HFFc6 (cell line): Measurements from ENCODE around the gene HNMT. TPM values are rescaled to one million over a fixed set of nuclear protein-coding genes. Genes with fewer than 3 reads are reported as not detected.

ENCODE experiments used
- DNase-seq: peaks from one replicate; pipeline ENCODE4 v3.0.0-alpha.2; 2018
- H3K27ac Mint-ChIP-seq: 2 replicates; pipeline ENCODE4 v1.8.0; 2020; ENCODE audit warnings: mild to moderate bottlenecking, mixed read lengths
- H3K27me3 Mint-ChIP-seq: 2 replicates; pipeline ENCODE4 v1.8.0; 2021; ENCODE audit warnings: mild to moderate bottlenecking, moderate library complexity, mixed read lengths; ENCODE audit not compliant: insufficient read depth
- H3K36me3 Mint-ChIP-seq: 2 replicates; pipeline ENCODE4 v1.8.0; 2021; ENCODE audit warnings: low read depth, mixed read lengths
- H3K4me1 Mint-ChIP-seq: 2 replicates; pipeline ENCODE4 v1.8.0; 2020; ENCODE audit warnings: low read depth, mixed read lengths
- H3K4me3 Mint-ChIP-seq: 2 replicates; pipeline ENCODE4 v1.8.0; 2020; ENCODE audit warnings: mild to moderate bottlenecking, moderate library complexity, mixed read lengths
- H3K9me3 Mint-ChIP-seq: 2 replicates; pipeline ENCODE4 v1.8.0; 2020; ENCODE audit warnings: mild to moderate bottlenecking, mixed read lengths
- total RNA-seq, 6 experiments: library from RNA; stranded (reverse); fragmentation: NEBNext Ultra II Directional; extraction: Animal tissue kit (Norgen Biotek cat#: 25700); gene quantifications; 2 replicates in 1 of 6; 3 replicates in 5 of 6; pipeline ENCODE4 v1.2.3, GENCODE V29; 2021
- TF ChIP-seq, protein P1 (sequence below): fragments of 200-600 bp; sonication (generic); IDR thresholded peaks from 2 replicates; pipeline ENCODE4 v1.5.0; 2021; ENCODE audit warnings: antibody characterized with exemption, mild to moderate bottlenecking

The HNMT gene
- total RNA-seq, 6 experiments from 2014 or later, result 0.36 to 1.2 (median 0.63) TPM

DNA sequence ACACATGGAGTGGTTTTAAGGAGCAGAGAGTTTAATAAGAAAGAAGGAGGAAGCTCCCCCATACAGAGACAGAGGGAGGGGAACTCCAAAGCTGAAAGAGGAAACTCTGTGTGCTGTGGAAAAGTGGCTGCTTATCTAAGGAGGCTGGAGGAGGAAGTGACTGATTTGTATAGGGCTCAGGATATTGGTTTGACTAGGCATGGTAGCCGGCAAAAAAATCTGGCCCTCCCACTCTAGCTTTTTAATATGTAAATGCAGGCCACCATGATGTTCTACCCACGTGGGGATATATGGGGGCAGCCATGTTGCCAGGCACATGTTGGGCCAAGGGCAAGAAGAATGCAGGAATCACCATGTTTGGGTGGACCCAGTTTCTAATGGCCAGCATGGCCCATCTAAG lies 64.3 kb downstream of the HNMT start:
- Mint-ChIP-seq H3K27me3 (no peaks in the 10 kb centered on the region), H3K4me3 (no peak overlapping the region), H3K27ac (no peak overlapping the region), H3K4me1 (no peaks in the 10 kb centered on the region), H3K9me3 (no peaks in the 10 kb centered on the region), H3K36me3 (no peaks in the 10 kb centered on the region)
- TF ChIP-seq, protein P1, sequence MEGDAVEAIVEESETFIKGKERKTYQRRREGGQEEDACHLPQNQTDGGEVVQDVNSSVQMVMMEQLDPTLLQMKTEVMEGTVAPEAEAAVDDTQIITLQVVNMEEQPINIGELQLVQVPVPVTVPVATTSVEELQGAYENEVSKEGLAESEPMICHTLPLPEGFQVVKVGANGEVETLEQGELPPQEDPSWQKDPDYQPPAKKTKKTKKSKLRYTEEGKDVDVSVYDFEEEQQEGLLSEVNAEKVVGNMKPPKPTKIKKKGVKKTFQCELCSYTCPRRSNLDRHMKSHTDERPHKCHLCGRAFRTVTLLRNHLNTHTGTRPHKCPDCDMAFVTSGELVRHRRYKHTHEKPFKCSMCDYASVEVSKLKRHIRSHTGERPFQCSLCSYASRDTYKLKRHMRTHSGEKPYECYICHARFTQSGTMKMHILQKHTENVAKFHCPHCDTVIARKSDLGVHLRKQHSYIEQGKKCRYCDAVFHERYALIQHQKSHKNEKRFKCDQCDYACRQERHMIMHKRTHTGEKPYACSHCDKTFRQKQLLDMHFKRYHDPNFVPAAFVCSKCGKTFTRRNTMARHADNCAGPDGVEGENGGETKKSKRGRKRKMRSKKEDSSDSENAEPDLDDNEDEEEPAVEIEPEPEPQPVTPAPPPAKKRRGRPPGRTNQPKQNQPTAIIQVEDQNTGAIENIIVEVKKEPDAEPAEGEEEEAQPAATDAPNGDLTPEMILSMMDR, result no peak
- no peak for DNase-seq

DNA sequence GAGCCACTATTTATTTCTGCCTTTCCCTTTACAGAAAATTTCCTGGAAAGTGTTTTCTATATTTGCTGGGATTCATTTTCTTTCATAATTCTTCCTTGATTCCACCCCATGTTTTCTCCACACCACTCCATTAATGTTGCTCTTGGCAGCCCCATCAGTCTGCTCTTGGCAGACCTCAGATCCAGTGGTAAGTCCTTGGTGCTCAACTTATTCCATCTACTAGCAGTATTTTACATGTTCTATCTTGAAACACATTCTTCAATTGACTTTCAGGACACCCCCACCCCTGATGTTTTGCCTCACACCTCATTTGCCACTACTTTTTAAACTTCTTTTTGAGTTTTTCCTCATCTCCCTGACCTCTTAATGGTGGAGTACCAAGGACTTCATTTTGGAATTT lies 65.0 kb downstream of the HNMT start:
- no peak for DNase-seq
- Mint-ChIP-seq H3K27ac (no peak overlapping the region), H3K4me3 (no peak overlapping the region), H3K4me1 (no peaks in the 10 kb centered on the region), H3K36me3 (no peaks in the 10 kb centered on the region), H3K9me3 (no peaks in the 10 kb centered on the region), H3K27me3 (no peaks in the 10 kb centered on the region)
- TF ChIP-seq, protein P1, result no peak

DNA sequence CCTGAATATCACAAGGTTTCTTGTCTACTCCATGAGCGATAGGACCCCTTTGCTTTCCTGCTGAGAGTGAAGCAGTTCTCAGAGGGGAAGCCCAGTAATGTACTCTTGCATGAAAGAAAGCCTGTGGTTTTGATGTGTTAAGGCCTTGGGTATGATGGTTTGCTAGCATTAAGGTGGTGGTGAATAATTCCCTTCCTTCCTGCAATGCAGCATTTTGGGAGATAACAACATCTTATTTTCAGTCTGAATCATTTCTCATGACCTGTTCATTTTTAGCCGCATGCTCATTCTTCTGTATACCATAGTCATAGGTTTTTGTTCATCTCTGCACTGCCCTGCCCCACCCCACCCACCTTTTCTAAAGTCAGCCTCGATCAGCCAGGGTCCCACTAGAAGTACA lies 66.2 kb downstream of the HNMT start:
- H3K4me3 Mint-ChIP-seq, result no peak overlapping the region
- DNase-seq, result peak; percentile 7
- H3K27ac Mint-ChIP-seq, result no peak overlapping the region
- H3K9me3 Mint-ChIP-seq, result no peaks in the 10 kb centered on the region
- no peaks in the 10 kb centered on the region; the same call in 1 of the 2 replicates for H3K4me1 Mint-ChIP-seq
- no peaks in the 10 kb centered on the region for H3K27me3 Mint-ChIP-seq
- TF ChIP-seq, protein P1, result no peak
- no peaks in the 10 kb centered on the region for H3K36me3 Mint-ChIP-seq

DNA sequence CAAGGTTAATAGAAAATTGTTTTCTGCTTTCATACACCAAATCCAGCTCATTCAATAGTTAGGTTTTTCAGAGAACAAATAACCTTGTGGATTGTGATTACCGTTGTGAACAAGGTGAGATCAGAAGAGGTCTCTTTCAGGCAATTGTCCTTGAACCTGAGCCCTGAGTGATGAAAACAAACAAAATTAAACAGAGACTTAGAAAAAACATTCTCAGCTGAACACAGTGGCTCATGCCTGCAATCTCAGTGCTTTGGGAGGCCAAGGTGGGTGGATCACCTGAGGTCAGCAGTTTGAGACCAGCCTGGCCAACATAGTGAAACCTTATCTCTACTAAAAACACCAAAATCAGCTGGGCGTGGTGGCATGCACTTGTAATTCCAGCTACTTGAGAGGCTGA lies 68.1 kb downstream of the HNMT start:
- no peak overlapping the region for H3K27ac Mint-ChIP-seq
- no peaks in the 10 kb centered on the region; the same call in 1 of the 2 replicates for H3K4me1 Mint-ChIP-seq
- no peaks in the 10 kb centered on the region for H3K27me3 Mint-ChIP-seq
- no peaks in the 10 kb centered on the region for H3K36me3 Mint-ChIP-seq
- H3K4me3 Mint-ChIP-seq, result no peak overlapping the region
- no peak for DNase-seq
- TF ChIP-seq, protein P1, result no peak
- no peaks in the 10 kb centered on the region for H3K9me3 Mint-ChIP-seq

DNA sequence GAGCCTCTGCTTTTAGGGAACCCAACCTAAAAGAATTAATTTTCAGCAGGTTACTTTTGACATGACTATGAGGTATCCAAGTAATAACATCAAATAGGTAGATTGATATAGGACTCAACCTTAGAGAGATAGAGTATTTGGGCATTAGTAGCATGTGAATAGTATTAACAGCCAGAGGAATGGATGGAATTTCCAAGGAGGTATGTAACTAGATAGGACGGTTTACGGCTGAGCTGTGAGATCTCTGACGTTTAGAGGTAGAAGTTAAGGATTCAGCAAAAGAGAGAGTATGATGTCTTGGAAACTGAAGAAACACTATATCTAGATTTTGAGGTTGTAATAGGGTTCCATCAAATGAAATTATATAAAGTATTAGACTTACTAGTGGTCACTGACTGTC lies 70.3 kb downstream of the HNMT start:
- H3K9me3 Mint-ChIP-seq, result peaks cover 3% of the 10 kb centered on the region; the same call in 1 of the 2 replicates
- H3K4me3 Mint-ChIP-seq, result no peak overlapping the region
- no peaks in the 10 kb centered on the region for H3K36me3 Mint-ChIP-seq
- TF ChIP-seq, protein P1, result no peak
- no peaks in the 10 kb centered on the region; the same call in 1 of the 2 replicates for H3K4me1 Mint-ChIP-seq
- H3K27me3 Mint-ChIP-seq, result no peaks in the 10 kb centered on the region
- H3K27ac Mint-ChIP-seq, result no peak overlapping the region
- DNase-seq, result no peak
